CD4-positive, CD25-positive, alpha-beta regulatory T cell (primary cell): ENCODE measurements around the gene PTPN1. TPM values are rescaled to one million over a fixed set of nuclear protein-coding genes. Genes with fewer than 3 reads are reported as not detected.
"Not testable (repeated sequence)": the region's sequence is repeated elsewhere in the genome, so short reads cannot be mapped to it uniquely, and the experiment has no call there.

Experiments used
- ATAC-seq, 2 donors: fragments of 150-1000 bp; cut with Tn5 transposase; one replicate each; pipeline ENCODE4 v1.10.0; 2021; ENCODE audit warnings: low read depth in 2 of 2, moderate number of reproducible peaks in 2 of 2, moderate library complexity in 1 of 2
- DNase-seq, 3 donors: peaks; one replicate each; pipeline versions ENCODE4 v3.0.0 to v3.0.0-alpha.2; 2012 to 2022; ENCODE audit warnings: mixed read lengths in 1 of 3
- H3K27ac ChIP-seq: one replicate; pipeline ENCODE4 v1.7.0; 2013; ENCODE audit warnings: mild to moderate bottlenecking, low read length; ENCODE audit not compliant: insufficient read depth, poor library complexity, severe bottlenecking
- H3K27me3 ChIP-seq: one replicate; pipeline ENCODE4 v1.7.0; 2013; ENCODE audit warnings: low read length; ENCODE audit not compliant: control insufficient read depth, insufficient read depth
- H3K36me3 ChIP-seq: one replicate; pipeline ENCODE4 v1.7.0; 2013; ENCODE audit warnings: mild to moderate bottlenecking, low read length, moderate library complexity; ENCODE audit not compliant: control insufficient read depth, insufficient read depth
- H3K4me1 ChIP-seq: 2 replicates; pipeline ENCODE4 v1.7.0; 2013; ENCODE audit warnings: mild to moderate bottlenecking, low read length; ENCODE audit not compliant: insufficient read depth, control insufficient read depth, poor library complexity, severe bottlenecking
- H3K4me3 ChIP-seq: one replicate; pipeline ENCODE4 v1.7.0; 2013; ENCODE audit warnings: low read depth, mild to moderate bottlenecking, low read length, moderate library complexity
- H3K9me3 ChIP-seq, 2 experiments: 1 replicate in 1 of 2; 2 replicates in 1 of 2; pipeline ENCODE4 v1.7.0; 2013; ENCODE audit warnings: low read length in 2 of 2, mild to moderate bottlenecking in 1 of 2, moderate library complexity in 1 of 2; ENCODE audit not compliant: control insufficient read depth in 2 of 2
- H3K27ac Mint-ChIP-seq, 3 donors: one replicate each; pipeline ENCODE4 v1.8.0; 2020 to 2022; ENCODE audit warnings: mild to moderate bottlenecking in 3 of 3, mixed read lengths in 3 of 3, moderate library complexity in 2 of 3
- H3K27me3 Mint-ChIP-seq: one replicate; pipeline ENCODE4 v1.8.0; 2022; ENCODE audit warnings: mild to moderate bottlenecking, mixed read lengths
- H3K36me3 Mint-ChIP-seq: one replicate; pipeline ENCODE4 v1.8.0; 2020; ENCODE audit warnings: mixed read lengths
- H3K4me1 Mint-ChIP-seq, 4 donors: one replicate each; pipeline ENCODE4 v1.8.0; 2020 to 2022; ENCODE audit warnings: mixed read lengths in 4 of 4, mild to moderate bottlenecking in 1 of 4
- H3K4me3 Mint-ChIP-seq, 4 donors: one replicate each; pipeline ENCODE4 v1.8.0; 2020 to 2022; ENCODE audit warnings: mild to moderate bottlenecking in 4 of 4, mixed read lengths in 4 of 4, moderate library complexity in 3 of 4
- H3K9me3 Mint-ChIP-seq, 7 donors: one replicate each; pipeline ENCODE4 v1.8.0; 2020 to 2022; ENCODE audit warnings: mixed read lengths in 7 of 7, mild to moderate bottlenecking in 3 of 7, moderate library complexity in 2 of 7
- polyA plus RNA-seq, 4 donors: library from polyadenylated mRNA; unstranded; fragments of 300-500 nt; fragmentation: Illumina TruSeq; gene quantifications; one replicate each; pipeline ENCODE4 v1.2.3, GENCODE V29; 2021
- total RNA-seq: library from RNA; stranded (reverse); gene quantifications from one replicate; pipeline ENCODE4 v1.2.3, GENCODE V29; 2022

The PTPN1 gene
- total and polyA plus RNA-seq, 5 donors from 2014 or later = 27.1 to 76.3 (median 31.7) TPM

DNA sequence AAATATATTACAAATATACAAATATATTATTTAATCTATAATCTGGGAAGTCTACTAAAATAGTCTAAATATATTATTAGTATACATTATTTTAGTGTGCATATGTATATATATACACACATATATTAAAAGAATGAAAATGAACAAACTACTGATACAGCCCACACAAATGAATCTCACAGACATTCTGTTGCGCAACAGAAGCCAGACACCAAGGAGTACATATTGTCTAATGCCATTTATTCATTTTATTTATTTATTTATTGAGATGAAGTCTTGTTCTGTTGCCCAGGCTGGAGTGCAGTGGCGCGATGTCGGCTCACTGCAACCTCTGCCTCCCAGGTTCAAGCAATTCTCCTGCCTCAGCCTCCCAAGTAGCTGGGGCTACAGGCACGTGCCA lies 35.8 kb upstream of the PTPN1 start:
- not testable (repeated sequence) for DNase-seq, H3K27me3 Mint-ChIP-seq, H3K4me3 Mint-ChIP-seq, H3K9me3 ChIP-seq, H3K4me3 ChIP-seq, H3K4me1 ChIP-seq, H3K27me3 ChIP-seq, H3K27ac Mint-ChIP-seq, H3K9me3 Mint-ChIP-seq, H3K27ac ChIP-seq, H3K36me3 ChIP-seq, H3K36me3 Mint-ChIP-seq, ATAC-seq
- H3K4me1 Mint-ChIP-seq = peaks cover 10 to 19% (median 13%) of the 10 kb centered on the region in 4 donors

DNA sequence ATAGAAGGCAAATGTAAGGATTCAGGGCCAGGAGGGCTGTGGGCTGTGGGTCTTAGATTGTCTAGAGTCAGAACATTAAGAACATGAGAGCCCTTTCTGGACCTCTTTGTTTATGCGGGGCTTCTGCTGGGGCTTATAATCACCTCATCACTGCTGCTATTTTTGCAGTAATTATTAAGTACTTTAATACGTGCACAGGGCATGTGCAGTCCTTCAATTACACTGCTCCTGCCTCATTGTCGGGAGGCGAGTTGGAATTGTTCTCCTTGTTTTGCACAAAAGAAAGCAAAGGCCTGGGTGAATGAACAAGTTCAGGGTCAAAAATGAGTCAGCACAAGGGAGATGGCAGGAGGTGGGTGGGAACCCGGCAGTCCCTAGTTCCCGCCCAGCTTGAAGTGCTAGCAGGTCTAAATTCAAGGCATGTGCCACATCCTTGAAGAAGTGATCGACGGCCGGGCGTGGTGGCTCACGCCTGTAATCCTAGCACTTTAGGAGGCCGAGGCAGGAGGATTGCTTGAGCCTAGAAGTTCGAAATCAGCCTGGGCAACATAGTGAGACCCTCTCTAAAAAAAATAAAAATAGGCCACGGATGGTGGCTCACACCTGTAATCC lies 34.4 kb upstream of the PTPN1 start:
- no peaks in the 10 kb centered on the region for H3K36me3 Mint-ChIP-seq
- peaks cover 10 to 13% (median 12%) of the 10 kb centered on the region in 4 donors for H3K4me1 Mint-ChIP-seq
- no peaks in the 10 kb centered on the region for H3K9me3 Mint-ChIP-seq
- no peaks in the 10 kb centered on the region for H3K9me3 ChIP-seq
- no peak overlapping the region for H3K27ac ChIP-seq
- H3K4me1 ChIP-seq = peaks cover 7% of the 10 kb centered on the region
- H3K27me3 ChIP-seq = no peaks in the 10 kb centered on the region
- no peak overlapping the region for H3K4me3 ChIP-seq
- peaks cover 4% of the 10 kb centered on the region for H3K27me3 Mint-ChIP-seq
- H3K27ac Mint-ChIP-seq = no peak overlapping the region
- no peak for DNase-seq
- no peaks in the 10 kb centered on the region for H3K36me3 ChIP-seq
- no peak for ATAC-seq
- no peak overlapping the region for H3K4me3 Mint-ChIP-seq

DNA sequence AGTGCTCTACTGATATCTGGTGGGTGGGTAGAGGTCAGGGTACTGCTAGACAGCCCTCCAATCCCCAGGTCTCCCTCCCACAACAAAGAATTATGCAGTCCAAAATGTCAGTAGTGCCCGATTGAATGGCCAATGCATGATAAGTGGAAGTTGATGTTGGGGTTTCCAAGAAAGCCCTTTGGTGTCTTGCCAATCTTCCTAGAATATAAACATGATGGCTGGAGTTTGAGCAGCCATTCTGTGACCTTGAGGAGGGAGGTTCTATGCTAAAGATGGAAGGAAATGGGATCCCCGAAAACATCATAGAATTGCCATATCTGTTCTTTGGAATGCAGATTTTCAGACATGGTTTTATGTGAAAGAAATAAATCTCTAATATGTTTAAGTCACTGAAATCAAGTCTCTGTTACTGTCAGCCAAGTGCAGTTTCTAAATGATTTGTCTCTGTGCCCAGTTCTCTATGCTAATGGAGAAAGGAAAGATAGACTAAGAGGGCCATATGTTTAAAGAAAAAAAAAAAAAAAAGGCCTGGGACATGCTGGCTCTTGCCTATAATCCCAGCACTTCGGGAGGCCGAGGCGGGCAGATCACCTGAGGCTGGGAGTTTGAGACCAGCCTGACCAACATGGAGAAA lies 32.8 kb upstream of the PTPN1 start:
- H3K27ac ChIP-seq = no peak overlapping the region
- H3K27ac Mint-ChIP-seq = no peak overlapping the region
- H3K27me3 ChIP-seq = no peaks in the 10 kb centered on the region
- no peaks in the 10 kb centered on the region for H3K9me3 Mint-ChIP-seq
- H3K4me3 ChIP-seq = no peak overlapping the region
- ATAC-seq (no peak), DNase-seq (no peak)
- no peaks in the 10 kb centered on the region for H3K36me3 Mint-ChIP-seq
- no peaks in the 10 kb centered on the region for H3K36me3 ChIP-seq
- peaks cover 6 to 16% (median 8%) of the 10 kb centered on the region in 4 donors for H3K4me1 Mint-ChIP-seq
- H3K27me3 Mint-ChIP-seq = peaks cover 4% of the 10 kb centered on the region
- peaks cover 7% of the 10 kb centered on the region for H3K4me1 ChIP-seq
- H3K4me3 Mint-ChIP-seq = no peak overlapping the region
- H3K9me3 ChIP-seq = no peaks in the 10 kb centered on the region

DNA sequence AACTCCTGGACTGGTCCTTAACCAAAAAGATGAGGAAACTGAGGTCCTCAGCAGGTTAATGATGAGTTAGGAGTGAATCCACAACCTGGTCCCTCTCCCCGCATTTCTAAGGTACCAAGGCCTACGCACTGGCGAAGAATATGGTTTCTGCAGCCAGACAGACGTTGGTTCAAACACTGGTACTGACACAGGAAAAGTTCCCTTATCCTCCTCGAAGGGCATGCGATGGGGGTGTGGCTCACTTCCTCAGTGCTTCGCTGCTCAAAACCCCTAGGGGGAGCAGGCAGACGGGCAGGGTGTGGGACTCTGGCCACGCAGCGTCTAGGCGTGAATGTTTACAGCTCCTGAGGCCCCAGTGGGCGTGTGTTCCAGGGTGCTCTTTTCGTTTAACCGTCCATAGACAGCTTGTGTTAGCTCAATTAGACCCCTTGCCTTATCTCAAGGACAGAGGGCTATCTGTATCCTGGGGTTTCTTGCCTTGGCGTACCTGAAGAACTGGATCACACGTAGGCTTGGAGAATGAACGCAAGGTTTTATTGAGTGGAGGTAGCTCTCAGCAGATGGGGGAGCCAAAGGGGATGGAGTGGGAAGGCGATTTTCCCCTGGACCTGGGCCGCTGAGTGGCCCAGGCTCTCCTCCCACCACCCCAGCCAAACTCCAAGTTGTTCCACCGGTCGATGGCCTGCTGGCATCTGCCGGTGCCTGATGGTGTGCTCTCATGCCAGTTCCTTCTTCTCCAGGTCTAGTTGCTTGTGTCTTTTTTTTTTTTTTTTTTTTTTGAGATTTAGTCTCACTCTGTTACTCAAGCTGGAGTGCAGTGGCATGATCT lies 31.8 kb upstream of the PTPN1 start:
- no peaks in the 10 kb centered on the region for H3K9me3 ChIP-seq
- DNase-seq (peak; percentile 51 to 86 (median 68)), ATAC-seq (peak; percentile 98 to 99)
- H3K27me3 Mint-ChIP-seq = peaks cover 4% of the 10 kb centered on the region
- H3K27me3 ChIP-seq = no peaks in the 10 kb centered on the region
- H3K27ac ChIP-seq = no peak overlapping the region
- H3K4me3 ChIP-seq = no peak overlapping the region
- no peaks in the 10 kb centered on the region for H3K36me3 ChIP-seq
- H3K9me3 Mint-ChIP-seq = no peaks in the 10 kb centered on the region
- no peak overlapping the region for H3K27ac Mint-ChIP-seq
- H3K4me1 Mint-ChIP-seq = peaks cover 10 to 26% (median 15%) of the 10 kb centered on the region in 4 donors
- peak overlapping the region in 1 of 4 donors; percentile 0 for H3K4me3 Mint-ChIP-seq
- peaks cover 7% of the 10 kb centered on the region for H3K4me1 ChIP-seq
- no peaks in the 10 kb centered on the region for H3K36me3 Mint-ChIP-seq

DNA sequence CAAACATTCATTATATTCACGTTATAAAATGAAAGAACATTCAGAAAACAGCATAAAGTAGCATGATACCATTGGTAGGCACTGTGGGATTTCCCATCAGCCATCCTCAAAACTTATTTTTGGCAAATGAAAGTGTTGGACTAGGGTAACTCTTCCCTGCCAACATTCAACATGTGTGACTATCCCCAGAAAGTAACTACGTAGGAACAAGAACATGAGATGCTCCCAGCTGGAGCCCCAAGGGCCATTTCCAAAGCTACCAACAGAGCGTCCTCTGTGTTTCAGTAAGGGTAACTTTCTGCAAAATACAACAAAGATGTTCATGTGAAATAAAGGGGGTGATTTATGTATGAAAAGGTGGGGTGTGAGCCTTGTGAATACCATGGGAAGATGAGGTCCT lies 28.4 kb upstream of the PTPN1 start:
- peaks cover 10 to 35% (median 23%) of the 10 kb centered on the region in 4 donors for H3K4me1 Mint-ChIP-seq
- H3K27me3 Mint-ChIP-seq = peaks cover 4% of the 10 kb centered on the region
- ATAC-seq (no peak), DNase-seq (no peak)
- H3K27ac Mint-ChIP-seq = peak overlapping the region in 1 of 3 donors; percentile 98
- H3K4me3 ChIP-seq = no peak overlapping the region
- H3K27ac ChIP-seq = no peak overlapping the region
- H3K36me3 ChIP-seq = no peaks in the 10 kb centered on the region
- peaks cover 0 to 3% (median 0%) of the 10 kb centered on the region in 7 donors for H3K9me3 Mint-ChIP-seq
- peaks cover 15% of the 10 kb centered on the region for H3K4me1 ChIP-seq
- no peaks in the 10 kb centered on the region for H3K27me3 ChIP-seq
- no peaks in the 10 kb centered on the region for H3K9me3 ChIP-seq
- H3K4me3 Mint-ChIP-seq = peak overlapping the region in 2 of 4 donors; percentile 12 to 87
- H3K36me3 Mint-ChIP-seq = no peaks in the 10 kb centered on the region

DNA sequence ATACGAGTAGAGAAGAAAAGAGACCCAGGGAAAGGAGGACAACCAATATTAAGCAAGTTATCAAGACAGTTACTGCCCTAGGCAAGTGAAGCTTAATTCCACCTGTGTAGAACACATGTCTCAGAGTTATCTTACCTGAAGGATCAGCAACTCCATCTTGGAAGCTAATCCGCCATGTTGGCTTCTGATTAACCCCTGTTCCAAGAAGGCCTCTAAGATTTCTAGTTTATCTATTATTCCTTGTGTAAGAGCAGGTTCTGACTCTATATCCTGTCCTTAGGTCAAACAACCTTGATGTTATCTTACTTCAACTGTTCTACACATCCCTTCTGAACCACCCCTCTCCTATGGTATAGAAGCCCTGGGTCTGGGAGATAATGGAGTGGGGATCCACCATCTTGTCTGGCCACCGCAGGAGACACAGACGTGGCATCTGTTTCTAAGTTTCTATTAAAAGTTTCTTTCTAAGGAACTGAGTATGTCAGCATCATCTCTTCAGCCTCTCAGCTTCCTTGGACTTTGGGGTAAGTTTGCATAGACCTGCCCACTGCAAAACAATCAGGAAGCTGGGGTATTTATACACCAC lies 27.7 kb upstream of the PTPN1 start:
- H3K9me3 ChIP-seq = no peaks in the 10 kb centered on the region
- no peak for ATAC-seq
- H3K36me3 Mint-ChIP-seq = no peaks in the 10 kb centered on the region
- H3K4me3 ChIP-seq = no peak overlapping the region
- peaks cover 15% of the 10 kb centered on the region for H3K4me1 ChIP-seq
- H3K4me3 Mint-ChIP-seq = peak overlapping the region; percentile 87 to 99 (median 92)
- no peak for DNase-seq
- peaks cover 10 to 35% (median 23%) of the 10 kb centered on the region in 4 donors for H3K4me1 Mint-ChIP-seq
- H3K27ac Mint-ChIP-seq = peak overlapping the region in 2 of 3 donors; percentile 98 to 99
- no peaks in the 10 kb centered on the region for H3K36me3 ChIP-seq
- peaks cover 4% of the 10 kb centered on the region for H3K27me3 Mint-ChIP-seq
- H3K27me3 ChIP-seq = no peaks in the 10 kb centered on the region
- H3K27ac ChIP-seq = no peak overlapping the region
- peaks cover 0 to 3% (median 0%) of the 10 kb centered on the region in 7 donors for H3K9me3 Mint-ChIP-seq

DNA sequence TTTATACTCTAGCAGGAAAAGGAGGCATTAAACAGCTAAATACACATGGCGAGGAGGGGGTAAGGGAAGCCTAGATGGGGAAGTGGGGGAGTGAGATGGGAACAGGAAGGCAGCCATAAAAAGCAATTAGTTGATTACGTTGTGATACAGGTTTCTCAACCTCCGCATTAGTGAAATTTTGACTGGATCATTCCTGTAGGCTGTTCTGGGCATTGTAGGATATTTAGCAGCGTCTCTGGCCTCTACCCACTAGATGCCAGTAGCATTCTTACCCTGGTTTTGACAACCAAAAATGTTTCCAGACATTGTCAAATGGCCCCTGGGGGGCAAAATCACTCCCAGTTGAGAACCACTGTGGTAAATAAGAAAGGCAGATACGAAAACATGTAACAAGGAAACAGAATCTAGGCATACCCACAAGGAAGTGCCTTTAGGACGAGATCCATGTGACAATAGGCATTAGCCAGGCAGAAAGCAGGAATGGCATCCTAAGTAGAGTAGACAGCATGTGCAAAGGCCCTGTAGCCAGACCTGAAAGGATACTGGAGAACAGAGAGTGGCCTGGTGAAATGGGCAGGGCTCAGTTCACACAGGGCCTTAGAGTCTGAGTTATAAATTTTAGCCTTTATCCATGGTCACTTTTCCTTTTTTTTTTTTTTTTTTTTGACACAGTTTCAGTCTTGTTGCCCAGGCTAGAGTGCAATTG lies 25.8 kb upstream of the PTPN1 start:
- H3K36me3 ChIP-seq = no peaks in the 10 kb centered on the region
- H3K4me1 ChIP-seq = peaks cover 8% of the 10 kb centered on the region
- Mint-ChIP-seq H3K4me1 (peaks cover 4 to 28% (median 17%) of the 10 kb centered on the region in 4 donors), H3K36me3 (no peaks in the 10 kb centered on the region), H3K27ac (peak overlapping the region; percentile 83 to 99 (median 98)), H3K27me3 (no peaks in the 10 kb centered on the region), H3K4me3 (peak overlapping the region; percentile 87 to 99 (median 92)), H3K9me3 (peaks cover 0 to 3% (median 0%) of the 10 kb centered on the region in 7 donors)
- peak overlapping the region; percentile 89 for H3K4me3 ChIP-seq
- ATAC-seq (no peak), DNase-seq (no peak)
- H3K9me3 ChIP-seq = no peaks in the 10 kb centered on the region
- peak overlapping the region; percentile 74 for H3K27ac ChIP-seq
- no peaks in the 10 kb centered on the region for H3K27me3 ChIP-seq
